IMR-90 (cell line): ENCODE data around the gene NMT1. TPM values are rescaled to one million over a fixed set of nuclear protein-coding genes. Genes with fewer than 3 reads are reported as not detected.
A peak's percentile ranks its signal among the peaks of the same experiment; 100 is the strongest.

ENCODE experiments used
- ATAC-seq: fragments of 200-7000 bp; cut with Tn5 transposase; 2 replicates; pipeline ENCODE4 v1.9.1; 2020; ENCODE audit warnings: low read depth, mild to moderate bottlenecking, moderate library complexity
- BruUV-seq: library from RNA; stranded (reverse); fragments of 400-500 nt; replicated peaks from 2 replicates; lab custom pipeline; 2021; lab: Mats Ljungman, UMichigan
- CTCF ChIA-PET: fragments of 300-600 bp; formaldehyde crosslinking; extraction: SDS; loops from one replicate; lab custom pipeline; 2021; ENCODE audit warnings: antibody characterized with exemption; lab: Yijun Ruan, JAX
- POLR2A ChIA-PET: fragments of 300-600 bp; sonication (Branson Sonifier 250); formaldehyde crosslinking; loops from one replicate; lab custom pipeline; 2022; ENCODE audit warnings: antibody characterized with exemption; ENCODE audit not compliant: unreplicated experiment; lab: Charles Lee
- DNase-seq: peaks from one replicate; pipeline ENCODE4 v3.0.0; 2013
- H2AFZ ChIP-seq: replicated peaks from 2 replicates; pipeline ENCODE3; 2013; ENCODE audit warnings: low read length, mild to moderate bottlenecking; ENCODE audit not compliant: poor library complexity
- H2AK5ac ChIP-seq: 2 replicates; pipeline ENCODE4 v1.6.1; 2013; ENCODE audit warnings: low read depth, low read length, inconsistent platforms
- H2AK9ac ChIP-seq: replicated peaks from 2 replicates; pipeline ENCODE3; 2013; ENCODE audit warnings: mild to moderate bottlenecking, low read depth, low read length, moderate library complexity; ENCODE audit not compliant: poor library complexity
- H2BK120ac ChIP-seq: 2 replicates; pipeline ENCODE4 v1.6.1; 2013; ENCODE audit warnings: low read depth, low read length, inconsistent platforms
- H2BK15ac ChIP-seq: 3 replicates; pipeline ENCODE4 v1.6.1; 2013; ENCODE audit warnings: low read depth, low read length, inconsistent platforms
- H2BK20ac ChIP-seq: 2 replicates; pipeline ENCODE4 v1.6.1; 2013; ENCODE audit warnings: low read depth, mild to moderate bottlenecking, inconsistent platforms, low read length, moderate library complexity
- H2BK5ac ChIP-seq: 2 replicates; pipeline ENCODE4 v1.6.1; 2013; ENCODE audit warnings: mild to moderate bottlenecking, low read depth, low read length, inconsistent platforms; ENCODE audit not compliant: poor library complexity, severe bottlenecking
- H3K14ac ChIP-seq: replicated peaks from 2 replicates; pipeline ENCODE4 v1.6.1; 2013; ENCODE audit warnings: low read depth, low read length, inconsistent platforms
- H3K18ac ChIP-seq: 2 replicates; pipeline ENCODE4 v1.6.1; 2013; ENCODE audit warnings: low read depth, low read length, control low read depth
- H3K23ac ChIP-seq: 2 replicates; pipeline ENCODE4 v1.6.1; 2013; ENCODE audit warnings: low read depth, low read length, inconsistent platforms
- H3K27ac ChIP-seq: 2 replicates; pipeline ENCODE4 v1.5.1; 2013; ENCODE audit warnings: mild to moderate bottlenecking, control low read depth, low read length; ENCODE audit not compliant: insufficient read depth
- H3K27me3 ChIP-seq: 2 replicates; pipeline ENCODE4 v1.6.1; 2013; ENCODE audit warnings: low read length; ENCODE audit not compliant: control insufficient read depth, insufficient read depth
- H3K36me3 ChIP-seq: 2 replicates; pipeline ENCODE4 v1.6.1; 2013; ENCODE audit warnings: low read length, mixed read lengths; ENCODE audit not compliant: control insufficient read depth, insufficient read depth
- H3K4ac ChIP-seq: 2 replicates; pipeline ENCODE4 v1.6.1; 2013; ENCODE audit warnings: low read depth, low read length, inconsistent platforms
- H3K4me1 ChIP-seq: 2 replicates; pipeline ENCODE4 v1.6.1; 2013; ENCODE audit warnings: low read length, mixed read lengths; ENCODE audit not compliant: control insufficient read depth, insufficient read depth
- H3K4me2 ChIP-seq: 2 replicates; pipeline ENCODE4 v1.6.1; 2013; ENCODE audit warnings: low read depth, mild to moderate bottlenecking, control low read depth, low read length, moderate library complexity
- H3K4me3 ChIP-seq: 2 replicates; pipeline ENCODE4 v1.5.1; 2013; ENCODE audit warnings: low read depth, mild to moderate bottlenecking, control low read depth, low read length, moderate library complexity; ENCODE audit not compliant: insufficient read depth
- H3K56ac ChIP-seq: 2 replicates; pipeline ENCODE4 v1.6.1; 2013; ENCODE audit warnings: low read length, inconsistent platforms; ENCODE audit not compliant: insufficient read depth; ENCODE audit errors: extremely low read depth
- H3K79me1 ChIP-seq, 2 experiments: 2 replicates each; pipeline ENCODE4 v1.6.1; 2013; ENCODE audit warnings: low read length in 2 of 2, inconsistent platforms in 1 of 2, low read depth in 1 of 2
- H3K9ac ChIP-seq: 2 replicates; pipeline ENCODE4 v1.6.1; 2013; ENCODE audit warnings: low read depth, low read length, control low read depth
- H3K9me1 ChIP-seq: 2 replicates; pipeline ENCODE4 v1.6.1; 2013; ENCODE audit warnings: low read length, inconsistent platforms; ENCODE audit not compliant: insufficient read depth
- H3K9me3 ChIP-seq: 2 replicates; pipeline ENCODE4 v1.6.1; 2013; ENCODE audit warnings: low read length; ENCODE audit not compliant: control insufficient read depth, insufficient read depth
- H4K20me1 ChIP-seq: 2 replicates; pipeline ENCODE4 v1.6.1; 2013; ENCODE audit warnings: low read length, inconsistent platforms; ENCODE audit not compliant: insufficient read depth
- H4K5ac ChIP-seq: 2 replicates; pipeline ENCODE4 v1.6.1; 2013; ENCODE audit warnings: mild to moderate bottlenecking, low read depth, low read length, control low read depth
- H4K8ac ChIP-seq, 2 experiments: 2 replicates each; pipeline ENCODE4 v1.6.1; 2013; ENCODE audit warnings: low read depth in 2 of 2, low read length in 2 of 2, control low read depth in 1 of 2, inconsistent platforms in 1 of 2
- H4K91ac ChIP-seq: 2 replicates; pipeline ENCODE4 v1.6.1; 2013; ENCODE audit warnings: low read depth, low read length, inconsistent platforms; ENCODE audit not compliant: insufficient read depth
- CEBPB ChIP-seq: IDR thresholded peaks from 2 replicates; pipeline ENCODE4 v1.6.1; 2012; ENCODE audit warnings: low read depth, low read length, improper control_type of control experiment
- CHD1 ChIP-seq: IDR thresholded peaks from 2 replicates; pipeline ENCODE4 v1.6.1; 2012; ENCODE audit warnings: low read depth, low read length, improper control_type of control experiment
- MXI1 ChIP-seq: IDR thresholded peaks from 2 replicates; pipeline ENCODE4 v1.6.1; 2012; ENCODE audit warnings: low read depth, mild to moderate bottlenecking, low read length, moderate library complexity, borderline replicate concordance
- WGBS, 2 experiments: methylation state at CpG; one replicate each; pipeline versions ENCODE4 v1.1.5 to v1.1.7; 2013; ENCODE audit warnings: missing lambda C conversion rate in 2 of 2; ENCODE audit not compliant: insufficient read length in 1 of 2; ENCODE audit errors: extremely low coverage in 2 of 2; 5-methylcytosine and 5-hydroxymethylcytosine counted together
- dilution Hi-C: fragments of 300-500 bp; cut with HindIII; formaldehyde crosslinking; loops from one replicate; pipeline ENCODE4 v1.14.3; 2018; ENCODE audit warnings: low sequenced_read_pairs; ENCODE audit not compliant: unreplicated experiment
- in situ Hi-C: fragments of 300-500 bp; cut with MboI; formaldehyde crosslinking; loops from 3 replicates; pipeline ENCODE4 v1.14.3; 2019; ENCODE audit warnings: low sequenced_read_pairs, inconsistent platforms, mixed read lengths
- intact Hi-C: fragments of 100-400 bp; cut with micrococcal nuclease; formaldehyde crosslinking; loops from 2 replicates; pipeline ENCODE4 v1.10.0; 2022
- polyA plus RNA-seq, 3 experiments: library from polyadenylated mRNA; depleted of rRNA; stranded (reverse); fragments of >200 nt; gene quantifications; 2 replicates each; pipeline ENCODE4 v1.2.3, GENCODE V29; 2012; ENCODE audit warnings: low replicate concordance in 1 of 3
- total RNA-seq: library from RNA; depleted of rRNA; stranded (reverse); fragments of >200 nt; gene quantifications from 2 replicates; pipeline ENCODE4 v1.2.3, GENCODE V29; 2012
- TF ChIP-seq, protein P1 (sequence below): fragments of 150-350 bp; IDR thresholded peaks from 2 replicates; pipeline ENCODE4 v1.6.1; 2016; ENCODE audit warnings: low read depth, mild to moderate bottlenecking, low read length, moderate library complexity, borderline replicate concordance

NMT1 gene
- total and polyA plus RNA-seq, 2 of the 4 experiments (the other 2 are of a cell fraction): 38.0 to 60.6 TPM

GRCh38 chr17:45138911-45139532 lies 77.9 kb downstream of the NMT1 start:
- H2AFZ ChIP-seq: no peak overlapping the region
- peaks cover 4 to 7% of the 10 kb centered on the region in 2 experiments; a peak in 3 of 4 replicates for H3K79me1 ChIP-seq
- no peak overlapping the region for H3K4ac ChIP-seq
- H2AK9ac ChIP-seq: peak overlapping the region; percentile 20
- POLR2A ChIA-PET: no interaction called here
- no peak overlapping the region for H2BK15ac ChIP-seq
- no peak overlapping the region for H3K27ac ChIP-seq
- WGBS, 2 experiments: 76% methylated on average over 7 of the region's 14 CpGs; no CpG with 5 or more reads in 1 of the 2 experiments
- no peak overlapping the region for H3K4me3 ChIP-seq
- DNase-seq (no peak), ATAC-seq (no peak)
- no peak overlapping the region for H2AK5ac ChIP-seq
- peaks cover 2% of the 10 kb centered on the region; the same call in 1 of the 2 replicates for H3K36me3 ChIP-seq
- no peak overlapping the region for H2BK120ac ChIP-seq
- in situ Hi-C loops (loop anchor here (5.0 kb wide), 1 partner anchor 58 kb away; no protein-coding TSS in a partner anchor), dilution Hi-C loops (no loop called here), intact Hi-C loops (no loop called here)
- no peak overlapping the region for H3K56ac ChIP-seq
- H3K14ac ChIP-seq: no peak overlapping the region
- H3K9me3 ChIP-seq: no peaks in the 10 kb centered on the region
- H4K5ac ChIP-seq: no peak overlapping the region
- H3K18ac ChIP-seq: no peak overlapping the region
- no peak overlapping the region for H4K91ac ChIP-seq
- BruUV-seq: no TSS peak
- TF ChIP-seq CHD1: no peak
- no peak for TF ChIP-seq CEBPB
- TF ChIP-seq, protein P1, sequence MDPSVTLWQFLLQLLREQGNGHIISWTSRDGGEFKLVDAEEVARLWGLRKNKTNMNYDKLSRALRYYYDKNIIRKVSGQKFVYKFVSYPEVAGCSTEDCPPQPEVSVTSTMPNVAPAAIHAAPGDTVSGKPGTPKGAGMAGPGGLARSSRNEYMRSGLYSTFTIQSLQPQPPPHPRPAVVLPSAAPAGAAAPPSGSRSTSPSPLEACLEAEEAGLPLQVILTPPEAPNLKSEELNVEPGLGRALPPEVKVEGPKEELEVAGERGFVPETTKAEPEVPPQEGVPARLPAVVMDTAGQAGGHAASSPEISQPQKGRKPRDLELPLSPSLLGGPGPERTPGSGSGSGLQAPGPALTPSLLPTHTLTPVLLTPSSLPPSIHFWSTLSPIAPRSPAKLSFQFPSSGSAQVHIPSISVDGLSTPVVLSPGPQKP: no peak
- TF ChIP-seq MXI1: no peak
- H2BK20ac ChIP-seq: no peak overlapping the region
- H3K9me1 ChIP-seq: peaks cover 6% of the 10 kb centered on the region
- H2BK5ac ChIP-seq: no peak overlapping the region
- CTCF ChIA-PET: interaction anchor here (1.2 kb wide), 1 partner anchor 59 kb away, joined by 7 read pairs; no protein-coding TSS in a partner anchor
- no peak overlapping the region for H3K4me2 ChIP-seq
- no peaks in the 10 kb centered on the region for H3K27me3 ChIP-seq
- H4K20me1 ChIP-seq: no peaks in the 10 kb centered on the region
- H3K23ac ChIP-seq: no peak overlapping the region
- no peak overlapping the region for H4K8ac ChIP-seq
- H3K9ac ChIP-seq: no peak overlapping the region
- H3K4me1 ChIP-seq: peaks cover 13% of the 10 kb centered on the region
